Activated CD8-positive, alpha-beta memory T cell treated with anti-CD3 and anti-CD28 coated beads, Interleukin-2, amount 50 U/mL, for 24 hours (primary cell): ENCODE data around the gene ZNF276.
A peak's percentile ranks its signal among the peaks of the same experiment; 100 is the strongest.
"Not testable (repeated sequence)": the region's sequence is repeated elsewhere in the genome, so short reads cannot be mapped to it uniquely, and the experiment has no call there.

Experiments used
- DNase-seq: peaks from one replicate; pipeline ENCODE4 v3.0.0-alpha.2; 2020; ENCODE audit errors: extremely low read depth

The ZNF276 gene

DNA sequence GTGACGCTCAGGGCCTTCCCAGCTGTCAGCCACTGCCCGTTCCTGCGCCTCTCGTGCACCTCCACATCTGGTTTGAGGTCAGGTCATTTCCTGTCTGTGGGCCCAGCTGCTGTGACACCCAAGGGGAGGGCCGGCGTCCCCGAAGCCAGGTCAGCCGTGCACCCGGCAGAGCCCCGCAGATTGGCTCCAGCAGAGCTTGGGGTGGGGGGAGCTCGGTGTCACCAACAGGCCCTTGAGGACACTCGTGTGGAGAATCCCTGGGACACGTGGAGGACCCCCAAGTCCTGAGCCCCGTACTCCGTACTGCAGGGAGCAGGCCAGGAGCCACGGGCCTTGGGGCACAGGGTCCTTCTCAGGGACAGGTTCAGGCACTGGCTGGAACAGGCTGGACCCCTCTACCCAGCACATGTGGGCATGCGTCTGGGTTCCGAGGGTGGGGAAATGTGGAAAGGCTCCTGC is 24.6 kb upstream of the ZNF276 start:
- no peak for DNase-seq

- no peak for DNase-seq
Observed at GRCh38 chr16:89697161-89697615, 24.1 kb upstream of the ZNF276 start.

DNA sequence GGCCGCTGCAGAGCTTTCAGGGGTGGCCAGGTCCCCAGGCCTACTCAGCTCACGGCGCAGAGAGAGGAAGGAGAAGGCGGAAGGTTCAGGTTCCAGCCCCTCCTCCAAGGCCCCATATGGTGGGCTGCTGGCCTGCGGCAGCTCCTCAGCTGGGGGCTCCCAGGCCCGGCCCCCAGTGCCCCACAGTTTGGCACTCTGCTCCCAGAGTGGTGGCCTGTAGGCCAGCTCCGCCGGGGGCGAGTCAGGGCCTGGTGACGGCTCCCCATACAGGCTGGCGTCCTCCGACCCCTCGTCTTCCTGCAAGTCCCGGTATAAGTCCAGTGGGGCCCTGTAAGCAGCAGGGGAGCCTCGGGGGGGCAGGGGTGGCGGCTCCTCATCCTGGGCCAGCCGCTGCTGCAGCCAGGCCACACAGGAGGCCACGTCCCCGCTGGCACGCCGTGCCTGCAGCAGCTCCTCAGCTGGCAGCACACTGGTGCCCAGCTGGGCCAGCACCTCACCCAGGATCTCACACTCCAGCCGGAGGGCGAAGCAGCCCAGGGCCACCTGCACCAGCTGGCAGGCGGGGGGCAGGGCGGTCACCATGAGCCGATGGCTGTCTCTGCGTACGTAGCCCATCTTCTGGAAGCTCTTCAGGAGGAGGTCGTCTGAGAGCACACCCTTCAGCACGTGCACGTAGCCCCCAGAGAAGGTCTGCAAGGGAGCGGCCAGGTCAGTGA is 23.6 kb upstream of the ZNF276 start:
- no peak for DNase-seq

GRCh38 chr16:89698717-89699116 is 22.6 kb upstream of the ZNF276 start:
- not testable (repeated sequence) for DNase-seq

DNA sequence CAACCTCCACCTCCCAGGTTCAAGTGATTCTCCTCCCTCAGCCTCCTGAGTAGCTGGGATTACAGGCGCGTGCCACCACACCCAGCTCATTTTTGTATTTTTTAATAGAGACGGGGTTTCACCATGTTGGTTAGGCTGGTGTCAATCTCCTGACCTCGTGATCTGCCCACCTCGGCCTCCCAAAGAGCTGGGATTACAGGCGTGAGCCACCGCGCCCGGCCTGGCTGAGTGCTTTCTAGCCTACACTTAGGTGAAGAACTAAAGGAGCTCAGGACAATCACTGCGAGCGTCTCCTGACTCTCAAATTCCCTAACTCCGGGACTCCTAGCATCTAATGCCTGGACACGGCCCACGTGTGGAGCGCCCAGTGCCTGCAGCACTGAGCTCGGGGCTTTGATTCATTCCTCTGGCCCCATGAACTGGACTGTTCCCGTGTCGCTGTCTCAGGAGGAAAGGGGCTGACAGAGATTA is 21.7 kb upstream of the ZNF276 start:
- DNase-seq = not testable (repeated sequence)

- peak; percentile 92 for DNase-seq
Observed at GRCh38 chr16:89700100-89700648, 21.2 kb upstream of the ZNF276 start.

DNA sequence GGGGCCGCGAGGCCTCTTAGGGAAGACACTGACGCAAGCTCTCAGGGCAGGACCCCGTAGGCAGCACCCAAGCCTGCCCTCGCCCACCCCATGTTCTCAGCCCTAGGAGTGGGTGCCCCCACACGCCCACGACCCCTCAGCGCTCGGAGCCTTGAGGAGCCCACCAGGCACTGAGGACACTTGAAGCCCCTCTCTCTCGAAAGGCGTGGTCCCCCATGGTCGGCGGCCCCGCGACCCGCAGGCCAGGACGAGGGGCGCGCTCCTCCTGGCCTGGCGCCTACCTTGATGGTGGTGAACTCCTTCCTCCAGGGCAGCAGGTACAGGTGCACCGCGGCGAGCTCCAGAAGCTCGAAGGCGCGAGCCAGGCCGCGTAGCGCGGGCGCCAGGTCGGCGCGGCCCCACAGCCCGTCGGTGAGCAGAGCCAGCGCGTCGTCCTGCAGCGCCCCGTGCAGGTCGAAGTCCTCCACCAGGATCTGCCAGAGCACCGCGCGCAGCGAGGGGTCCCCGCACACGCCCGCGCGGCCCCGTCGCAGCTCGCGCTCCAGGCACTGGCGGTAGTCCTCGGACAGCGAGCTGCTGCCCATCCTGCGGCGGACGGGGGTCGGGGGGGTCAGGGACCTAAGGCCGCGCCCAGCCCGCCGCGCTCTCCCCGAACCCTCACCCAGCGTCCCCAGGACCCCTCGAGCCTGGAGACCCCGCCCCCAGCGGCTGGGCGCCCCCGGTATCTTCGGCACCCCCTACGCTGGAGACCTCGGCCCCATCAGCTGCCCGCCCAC is 20.5 kb upstream of the ZNF276 start:
- DNase-seq = no peak

- DNase-seq = peak; percentile 92
Observed at GRCh38 chr16:89701425-89702406, 19.6 kb upstream of the ZNF276 start, which contains the start of gene SPATA2L. TSS of gene SPATA2L (minus strand) at chr16:89701705. CDS start at chr16:89701232, 473 bp downstream.

DNA sequence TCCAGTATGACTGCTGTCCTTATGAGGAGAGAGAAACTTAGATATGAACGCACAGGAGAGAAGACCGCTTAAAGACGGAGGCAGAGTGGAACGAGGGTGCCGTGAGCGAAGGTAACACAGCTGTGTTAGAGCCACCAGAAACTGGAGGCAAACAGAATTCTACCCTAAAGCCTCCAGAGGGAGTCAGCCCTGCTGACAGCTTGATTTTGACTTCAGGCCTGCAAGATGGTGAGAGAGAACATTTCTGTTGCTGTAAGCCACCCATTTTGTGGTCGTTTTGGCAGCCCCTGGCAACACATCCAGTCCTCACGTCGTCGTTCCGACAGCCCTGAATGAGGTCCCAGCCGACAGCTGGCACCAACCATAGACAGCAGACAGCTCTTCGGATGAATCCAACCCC is 17.1 kb upstream of the ZNF276 start:
- DNase-seq = no peak

DNA sequence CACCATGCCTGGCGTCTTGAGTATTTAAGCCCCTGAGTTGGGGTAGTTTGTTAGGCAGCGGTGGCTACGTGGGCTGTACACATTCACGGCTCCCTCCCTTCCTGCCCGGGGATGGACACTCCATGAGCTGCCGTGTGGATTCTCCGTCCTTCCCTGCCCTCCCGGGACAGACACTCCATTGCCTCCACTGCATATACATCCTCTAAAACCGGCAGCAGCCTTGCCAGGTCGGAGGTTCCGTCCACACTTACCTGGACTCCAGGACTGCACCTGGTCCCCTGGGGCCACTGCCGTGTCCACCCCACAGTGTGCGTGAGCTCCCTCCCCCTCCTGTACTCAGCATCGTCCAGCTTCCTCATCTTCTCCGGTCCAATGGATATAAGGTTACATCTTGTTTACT is 16.3 kb upstream of the ZNF276 start:
- DNase-seq = no peak

- no peak for DNase-seq
Observed at GRCh38 chr16:89706518-89707260, 14.6 kb upstream of the ZNF276 start.

DNA sequence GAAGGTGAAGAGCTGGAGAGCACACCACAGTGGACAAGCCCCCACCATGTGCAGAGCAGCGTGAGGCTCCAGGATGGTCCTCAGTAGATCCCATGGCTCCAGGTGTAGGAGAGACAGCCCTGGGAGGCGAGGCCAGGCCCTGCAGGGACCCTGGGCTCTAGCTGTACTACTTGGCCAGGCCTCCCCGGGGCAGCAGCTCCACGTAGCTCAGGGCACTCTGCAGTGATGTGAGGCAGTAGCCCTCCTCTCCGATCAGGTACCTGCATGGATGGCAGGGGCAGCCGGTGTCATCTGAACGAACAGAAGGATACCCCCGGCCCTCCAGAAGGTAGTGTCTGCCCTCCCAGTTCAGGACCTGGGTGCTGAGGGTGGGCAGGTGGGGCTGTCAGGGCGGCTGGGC is 13.6 kb upstream of the ZNF276 start:
- no peak for DNase-seq

DNA sequence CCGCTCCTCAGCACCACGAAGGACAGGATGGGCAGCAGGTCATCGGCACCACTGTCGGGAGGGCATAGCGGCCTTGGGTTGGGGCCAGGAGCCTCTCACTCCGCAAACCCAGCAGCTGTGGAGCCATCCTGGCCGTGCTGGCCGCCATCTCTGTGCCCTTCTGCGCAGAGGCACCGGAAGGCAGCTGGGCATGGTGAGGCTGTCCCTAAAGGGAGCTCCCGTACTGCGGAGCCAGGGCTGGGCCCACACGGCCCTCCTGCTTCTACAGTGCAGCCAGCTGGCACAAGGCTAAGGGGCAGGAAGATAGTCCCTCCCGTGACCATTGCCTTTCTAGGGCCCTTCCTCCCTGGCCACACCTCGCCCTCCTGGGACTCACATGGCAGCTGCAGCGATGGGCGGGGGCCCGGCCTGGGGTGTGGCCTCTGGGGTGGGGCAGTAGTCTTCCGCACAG is 12.8 kb upstream of the ZNF276 start:
- DNase-seq = no peak

DNA sequence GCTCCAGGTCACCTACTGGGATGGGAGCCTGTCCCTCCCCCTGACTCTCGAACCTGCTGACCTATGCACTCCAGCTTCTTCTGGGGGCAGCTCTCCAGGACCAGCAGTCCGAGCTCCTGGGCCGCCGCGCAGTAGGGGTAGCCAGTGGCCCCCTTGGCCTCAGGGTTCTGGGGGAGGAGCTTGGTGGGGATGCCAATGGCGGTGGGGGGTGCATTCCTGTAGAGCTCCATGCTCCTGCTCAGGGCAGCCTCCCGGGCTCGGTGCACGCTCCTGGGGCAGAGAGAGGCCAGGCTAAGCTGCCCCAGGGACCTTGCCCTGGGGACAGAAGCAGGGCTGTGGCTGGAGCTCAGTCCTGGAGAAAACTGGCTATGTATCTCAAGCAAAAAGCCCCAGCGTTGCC is 12.2 kb upstream of the ZNF276 start:
- DNase-seq = no peak

GRCh38 chr16:89709716-89710432 is 11.5 kb upstream of the ZNF276 start:
- DNase-seq = no peak

- no peak for DNase-seq
Observed at GRCh38 chr16:89710709-89711564, 10.4 kb upstream of the ZNF276 start.

GRCh38 chr16:89711601-89712273 is 9.6 kb upstream of the ZNF276 start:
- no peak for DNase-seq

- no peak for DNase-seq
Observed at GRCh38 chr16:89712274-89712781, 9.0 kb upstream of the ZNF276 start.
